Breast epithelium (tissue), 3 donors: ENCODE data around the gene ENKUR.

Experiments
- POLR2A ChIP-seq: fragments of 450-650 bp; IDR thresholded peaks from one replicate; pipeline ENCODE4 v1.6.1; 2016; ENCODE audit warnings: antibody characterized with exemption, mild to moderate bottlenecking, moderate library complexity
- TF ChIP-seq, protein P1 (sequence below), 3 donors: fragments of 450-650 bp; IDR thresholded peaks; one replicate each; pipeline ENCODE4 v1.5.1; 2016 to 2017; ENCODE audit warnings: antibody characterized with exemption in 3 of 3, mild to moderate bottlenecking in 3 of 3, moderate library complexity in 3 of 3

DNA sequence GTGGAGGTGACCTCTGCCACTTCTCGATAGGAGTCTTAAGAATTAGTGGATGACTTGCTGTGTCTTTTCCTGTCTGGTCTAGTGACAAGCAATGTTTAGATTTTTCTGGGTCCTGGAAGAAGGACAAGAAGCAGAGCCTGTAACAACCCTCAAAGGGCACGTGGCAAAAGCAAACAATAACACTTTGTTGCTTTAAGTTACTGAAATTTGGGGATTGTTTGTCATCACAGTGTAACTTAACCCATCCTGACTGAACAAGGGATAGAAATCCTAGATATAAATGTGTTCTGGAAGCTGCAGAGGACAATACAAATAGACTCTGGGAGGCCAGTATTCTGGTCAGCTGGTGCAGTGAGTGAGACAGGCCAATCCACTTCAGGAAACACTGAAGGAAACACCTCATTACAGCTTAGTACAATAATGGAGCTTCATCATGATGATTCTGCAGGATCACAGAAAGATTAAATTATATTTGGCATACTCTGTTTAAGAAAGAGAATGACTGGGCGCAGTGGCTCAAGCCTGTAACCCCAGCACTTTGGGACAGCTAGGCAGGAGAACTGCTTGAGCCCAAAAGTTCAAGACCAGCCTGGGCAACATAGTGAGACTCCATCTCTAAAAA is 23.3 kb downstream of the ENKUR start:
- TF ChIP-seq POLR2A = no peak
- TF ChIP-seq, protein P1, sequence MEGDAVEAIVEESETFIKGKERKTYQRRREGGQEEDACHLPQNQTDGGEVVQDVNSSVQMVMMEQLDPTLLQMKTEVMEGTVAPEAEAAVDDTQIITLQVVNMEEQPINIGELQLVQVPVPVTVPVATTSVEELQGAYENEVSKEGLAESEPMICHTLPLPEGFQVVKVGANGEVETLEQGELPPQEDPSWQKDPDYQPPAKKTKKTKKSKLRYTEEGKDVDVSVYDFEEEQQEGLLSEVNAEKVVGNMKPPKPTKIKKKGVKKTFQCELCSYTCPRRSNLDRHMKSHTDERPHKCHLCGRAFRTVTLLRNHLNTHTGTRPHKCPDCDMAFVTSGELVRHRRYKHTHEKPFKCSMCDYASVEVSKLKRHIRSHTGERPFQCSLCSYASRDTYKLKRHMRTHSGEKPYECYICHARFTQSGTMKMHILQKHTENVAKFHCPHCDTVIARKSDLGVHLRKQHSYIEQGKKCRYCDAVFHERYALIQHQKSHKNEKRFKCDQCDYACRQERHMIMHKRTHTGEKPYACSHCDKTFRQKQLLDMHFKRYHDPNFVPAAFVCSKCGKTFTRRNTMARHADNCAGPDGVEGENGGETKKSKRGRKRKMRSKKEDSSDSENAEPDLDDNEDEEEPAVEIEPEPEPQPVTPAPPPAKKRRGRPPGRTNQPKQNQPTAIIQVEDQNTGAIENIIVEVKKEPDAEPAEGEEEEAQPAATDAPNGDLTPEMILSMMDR (IDR thresholded peaks at IDR 0.05) = no peak
